Psoas muscle (tissue), 8 donors: ENCODE results near the gene ZSWIM5. TPM values are rescaled to one million over a fixed set of nuclear protein-coding genes. Genes with fewer than 3 reads are reported as not detected.
"Not testable (repeated sequence)": the region's sequence is repeated elsewhere in the genome, so short reads cannot be mapped to it uniquely, and the experiment has no call there.

ENCODE experiments used
- ATAC-seq, 4 donors: fragments of 200-7000 bp; cut with Tn5 transposase; one replicate each; pipeline ENCODE4 v1.9.1; 2020; ENCODE audit warnings: moderate library complexity in 3 of 4, mild to moderate bottlenecking in 2 of 4
- DNase-seq, 2 donors: peaks; one replicate each; pipeline ENCODE4 v3.0.0-alpha.2; 2020
- H3K27ac ChIP-seq: fragments of 200-600 bp; one replicate; pipeline ENCODE4 v1.8.0; 2022
- H3K27me3 ChIP-seq, 3 donors: fragments of 200-600 bp in 1 of 3; one replicate each; pipeline versions ENCODE4 v1.6.1 to v1.8.0; 2013 to 2022; ENCODE audit warnings: low read length in 2 of 3, mild to moderate bottlenecking in 2 of 3, moderate library complexity in 1 of 3; ENCODE audit not compliant: insufficient read depth in 3 of 3
- H3K36me3 ChIP-seq, 2 donors: fragments of 200-600 bp in 1 of 2; one replicate each; pipeline versions ENCODE4 v1.6.1 to v1.8.0; 2013 to 2022; ENCODE audit warnings: low read depth in 1 of 2, mild to moderate bottlenecking in 1 of 2, moderate library complexity in 1 of 2; ENCODE audit not compliant: insufficient read depth in 1 of 2
- H3K4me1 ChIP-seq: fragments of 200-600 bp; one replicate; pipeline ENCODE4 v1.8.0; 2022
- H3K4me3 ChIP-seq: fragments of 200-600 bp; one replicate; pipeline ENCODE4 v1.8.0; 2022; ENCODE audit warnings: mild to moderate bottlenecking
- H3K9me3 ChIP-seq: fragments of 200-600 bp; one replicate; pipeline ENCODE4 v1.8.0; 2022
- WGBS, 3 donors: extraction: QIAGEN DNeasy Blood & Tissue Kit; methylation state at CpG; one replicate each; pipeline versions ENCODE4 v1.1.6 to v1.1.7; 2013; 5-methylcytosine and 5-hydroxymethylcytosine counted together
- intact Hi-C, 2 donors: fragments of 100-400 bp; cut with DNase I; formaldehyde crosslinking; loops; one replicate each; pipeline versions ENCODE4 v1.11.0 to v1.14.2; 2022
- polyA plus RNA-seq, 3 donors: library from polyadenylated mRNA; stranded (reverse); fragments of 200-250 nt; gene quantifications; one replicate each; pipeline ENCODE4 v1.2.3, GENCODE V29; 2013
- total RNA-seq, 4 donors: library from RNA; stranded (reverse); fragmentation: NEBNext Ultra II Directional in 2 of 4; extraction: Animal tissue kit (Norgen Biotek cat#: 25700) in 2 of 4; gene quantifications; one replicate each; pipeline versions ENCODE4 v1.2.1 to v1.2.4, GENCODE V29; 2021 to 2023
- TF ChIP-seq, protein P1 (sequence below): fragments of 200-600 bp; IDR thresholded peaks from one replicate; pipeline ENCODE4 v1.8.0; 2022; ENCODE audit warnings: antibody characterized with exemption
- donor health status: healthy with polysubstance abuse.
- donor health status: DM: no; HTN: no; CAD: no; lungs with moderate emphysema.
- donor health status: Bipolar disorder and iron deficiency.
- donor health status: healthy.
- donor health status: DM: yes; HTN: yes; CAD: no.
- donor health status: DM: no; HTN: no; CAD: no.
- donor health status: DM: no; HTN: no; CAD: no.
- donor health status: DM: yes; HTN: yes; CAD: no.

The ZSWIM5 gene
- total and polyA plus RNA-seq, 7 donors: 0.03 to 0.98 (median 0.50) TPM

GRCh38 chr1:45095450-45095849, 111.0 kb downstream of the ZSWIM5 start:
- no peak for DNase-seq
- Histone ChIP-seq H3K4me1 (no peaks in the 10 kb centered on the region), H3K4me3 (no peak overlapping the region), H3K27me3 (peaks cover 0 to 3% (median 0%) of the 10 kb centered on the region in 3 donors), H3K27ac (no peak overlapping the region), H3K9me3 (no peaks in the 10 kb centered on the region), H3K36me3 (no peaks in the 10 kb centered on the region)
- TF ChIP-seq, protein P1, sequence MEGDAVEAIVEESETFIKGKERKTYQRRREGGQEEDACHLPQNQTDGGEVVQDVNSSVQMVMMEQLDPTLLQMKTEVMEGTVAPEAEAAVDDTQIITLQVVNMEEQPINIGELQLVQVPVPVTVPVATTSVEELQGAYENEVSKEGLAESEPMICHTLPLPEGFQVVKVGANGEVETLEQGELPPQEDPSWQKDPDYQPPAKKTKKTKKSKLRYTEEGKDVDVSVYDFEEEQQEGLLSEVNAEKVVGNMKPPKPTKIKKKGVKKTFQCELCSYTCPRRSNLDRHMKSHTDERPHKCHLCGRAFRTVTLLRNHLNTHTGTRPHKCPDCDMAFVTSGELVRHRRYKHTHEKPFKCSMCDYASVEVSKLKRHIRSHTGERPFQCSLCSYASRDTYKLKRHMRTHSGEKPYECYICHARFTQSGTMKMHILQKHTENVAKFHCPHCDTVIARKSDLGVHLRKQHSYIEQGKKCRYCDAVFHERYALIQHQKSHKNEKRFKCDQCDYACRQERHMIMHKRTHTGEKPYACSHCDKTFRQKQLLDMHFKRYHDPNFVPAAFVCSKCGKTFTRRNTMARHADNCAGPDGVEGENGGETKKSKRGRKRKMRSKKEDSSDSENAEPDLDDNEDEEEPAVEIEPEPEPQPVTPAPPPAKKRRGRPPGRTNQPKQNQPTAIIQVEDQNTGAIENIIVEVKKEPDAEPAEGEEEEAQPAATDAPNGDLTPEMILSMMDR: no peak
- no peak for ATAC-seq
- WGBS, 3 donors: 77 to 81% (median 79%) methylated on average over 2 of the region's 2 CpGs
- intact Hi-C loops: no loop called here

GRCh38 chr1:45094371-45094770, 112.0 kb downstream of the ZSWIM5 start:
- ATAC-seq, H3K4me3 ChIP-seq, intact Hi-C loops, DNase-seq, H3K27ac ChIP-seq, H3K27me3 ChIP-seq, H3K9me3 ChIP-seq, H3K36me3 ChIP-seq, H3K4me1 ChIP-seq: not testable (repeated sequence)
- WGBS, 3 donors: 94 to 99% (median 97%) methylated on average over 4 of the region's 4 CpGs

GRCh38 chr1:45093334-45093733, 113.1 kb downstream of the ZSWIM5 start:
- H3K9me3 ChIP-seq: no peaks in the 10 kb centered on the region
- TF ChIP-seq, protein P1: no peak
- no peak for DNase-seq
- H3K27me3 ChIP-seq: peaks cover 0 to 3% (median 0%) of the 10 kb centered on the region in 3 donors
- no peaks in the 10 kb centered on the region for H3K4me1 ChIP-seq
- H3K27ac ChIP-seq: no peak overlapping the region
- H3K36me3 ChIP-seq: no peaks in the 10 kb centered on the region
- ATAC-seq: no peak
- intact Hi-C loops: no loop called here
- H3K4me3 ChIP-seq: no peak overlapping the region

- Histone ChIP-seq H3K4me1 (no peaks in the 10 kb centered on the region), H3K36me3 (no peaks in the 10 kb centered on the region), H3K27me3 (no peaks in the 10 kb centered on the region), H3K27ac (no peak overlapping the region), H3K9me3 (no peaks in the 10 kb centered on the region), H3K4me3 (no peak overlapping the region)
- DNase-seq (no peak), ATAC-seq (no peak)
- intact Hi-C loops: no loop called here
- TF ChIP-seq, protein P1: no peak
- WGBS, 3 donors: 65 to 73% (median 68%) methylated on average over 2 of the region's 2 CpGs
Observed at GRCh38 chr1:45089711-45090110, 116.7 kb downstream of the ZSWIM5 start.

DNA sequence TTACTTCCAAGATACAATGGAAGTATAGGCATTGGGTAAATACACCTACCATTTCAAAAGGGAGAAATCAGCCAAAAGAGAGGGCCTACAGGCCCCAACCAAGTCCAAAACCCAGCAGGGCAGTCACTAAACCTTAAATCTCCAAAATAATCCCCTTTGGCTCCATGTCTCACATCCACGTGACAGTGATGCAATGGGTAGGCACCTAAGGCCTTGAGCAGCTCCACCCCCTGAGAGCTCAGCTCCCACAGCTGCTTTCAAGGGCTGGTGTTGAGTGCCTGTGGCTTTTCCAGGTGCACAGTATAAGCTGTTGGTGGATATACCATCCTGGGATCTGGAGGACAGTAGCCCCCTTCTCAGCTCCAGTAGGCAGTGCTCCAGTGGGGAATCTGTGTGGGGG, 121.8 kb downstream of the ZSWIM5 start:
- intact Hi-C loops: no loop called here
- 69 to 77% (median 69%) methylated on average over 1 of the region's 1 CpG for WGBS, 3 donors
- TF ChIP-seq, protein P1: no peak
- Histone ChIP-seq H3K27me3 (no peaks in the 10 kb centered on the region), H3K9me3 (no peaks in the 10 kb centered on the region), H3K36me3 (no peaks in the 10 kb centered on the region), H3K27ac (no peak overlapping the region), H3K4me1 (no peaks in the 10 kb centered on the region), H3K4me3 (no peak overlapping the region)
- DNase-seq (no peak), ATAC-seq (no peak)
